Naive B cell (primary cell): ENCODE measurements around the gene UBE2U. TPM values are rescaled to one million over a fixed set of nuclear protein-coding genes. Genes with fewer than 3 reads are reported as not detected.
"Not testable (repeated sequence)": the region's sequence is repeated elsewhere in the genome, so short reads cannot be mapped to it uniquely, and the experiment has no call there.

Source experiments
- ATAC-seq, 2 donors: fragments of 150-1000 bp; cut with Tn5 transposase; 2 replicates each; pipeline ENCODE4 v1.10.0; 2021; ENCODE audit warnings: low read depth in 2 of 2, mild to moderate bottlenecking in 2 of 2, moderate library complexity in 2 of 2
- DNase-seq: peaks from one replicate; pipeline ENCODE4 v3.0.0; 2022
- H3K27ac Mint-ChIP-seq, 6 donors: one replicate each; pipeline ENCODE4 v1.8.0; 2020 to 2022; ENCODE audit warnings: mild to moderate bottlenecking in 6 of 6, mixed read lengths in 6 of 6, moderate library complexity in 5 of 6, inconsistent platforms in 2 of 6
- H3K27me3 Mint-ChIP-seq, 3 donors: one replicate each; pipeline ENCODE4 v1.8.0; 2021 to 2022; ENCODE audit warnings: mixed read lengths in 3 of 3, mild to moderate bottlenecking in 1 of 3
- H3K36me3 Mint-ChIP-seq, 2 donors: one replicate each; pipeline ENCODE4 v1.8.0; 2020 to 2022; ENCODE audit warnings: mixed read lengths in 2 of 2, inconsistent platforms in 1 of 2, mild to moderate bottlenecking in 1 of 2
- H3K4me1 Mint-ChIP-seq, 3 donors: one replicate each; pipeline ENCODE4 v1.8.0; 2020 to 2022; ENCODE audit warnings: mixed read lengths in 3 of 3, inconsistent platforms in 1 of 3, mild to moderate bottlenecking in 1 of 3, moderate library complexity in 1 of 3
- H3K4me3 Mint-ChIP-seq, 8 donors: one replicate each; pipeline ENCODE4 v1.8.0; 2020 to 2022; ENCODE audit warnings: mild to moderate bottlenecking in 8 of 8, mixed read lengths in 8 of 8, moderate library complexity in 8 of 8, inconsistent platforms in 2 of 8
- H3K9me3 Mint-ChIP-seq, 7 donors: one replicate each; pipeline ENCODE4 v1.8.0; 2020 to 2022; ENCODE audit warnings: mixed read lengths in 7 of 7, mild to moderate bottlenecking in 5 of 7, inconsistent platforms in 2 of 7, moderate library complexity in 1 of 7
- polyA plus RNA-seq, 6 donors: library from polyadenylated mRNA; unstranded; fragments of 300-500 nt; fragmentation: Illumina TruSeq; gene quantifications; one replicate each; pipeline ENCODE4 v1.2.3, GENCODE V29; 2021; ENCODE audit warnings: low read depth in 6 of 6

The UBE2U gene
- polyA plus RNA-seq, 6 donors from 2014 or later = not detected

GRCh38 chr1:64235910-64236309, 32.5 kb downstream of the UBE2U start:
- H3K9me3 Mint-ChIP-seq = peaks cover 0 to 4% (median 0%) of the 10 kb centered on the region in 7 donors
- no peaks in the 10 kb centered on the region for H3K36me3 Mint-ChIP-seq
- ATAC-seq (no peak), DNase-seq (no peak)
- no peak overlapping the region for H3K27ac Mint-ChIP-seq
- no peak overlapping the region for H3K4me3 Mint-ChIP-seq
- H3K27me3 Mint-ChIP-seq = peaks cover 8 to 18% (median 12%) of the 10 kb centered on the region in 3 donors
- H3K4me1 Mint-ChIP-seq = no peaks in the 10 kb centered on the region

GRCh38 chr1:64236541-64236954, 33.1 kb downstream of the UBE2U start:
- DNase-seq = no peak
- no peaks in the 10 kb centered on the region for H3K4me1 Mint-ChIP-seq
- no peaks in the 10 kb centered on the region for H3K36me3 Mint-ChIP-seq
- H3K27ac Mint-ChIP-seq = no peak overlapping the region
- peaks cover 0 to 4% (median 0%) of the 10 kb centered on the region in 7 donors for H3K9me3 Mint-ChIP-seq
- no peak for ATAC-seq
- no peak overlapping the region for H3K4me3 Mint-ChIP-seq
- peaks cover 8 to 18% (median 12%) of the 10 kb centered on the region in 3 donors for H3K27me3 Mint-ChIP-seq

- not testable (repeated sequence) for ATAC-seq, DNase-seq, H3K36me3 Mint-ChIP-seq, H3K27ac Mint-ChIP-seq, H3K27me3 Mint-ChIP-seq, H3K4me3 Mint-ChIP-seq, H3K9me3 Mint-ChIP-seq, H3K4me1 Mint-ChIP-seq
These were observed 36.1 kb downstream of the UBE2U start for GRCh38 chr1:64239519-64239918.

DNA sequence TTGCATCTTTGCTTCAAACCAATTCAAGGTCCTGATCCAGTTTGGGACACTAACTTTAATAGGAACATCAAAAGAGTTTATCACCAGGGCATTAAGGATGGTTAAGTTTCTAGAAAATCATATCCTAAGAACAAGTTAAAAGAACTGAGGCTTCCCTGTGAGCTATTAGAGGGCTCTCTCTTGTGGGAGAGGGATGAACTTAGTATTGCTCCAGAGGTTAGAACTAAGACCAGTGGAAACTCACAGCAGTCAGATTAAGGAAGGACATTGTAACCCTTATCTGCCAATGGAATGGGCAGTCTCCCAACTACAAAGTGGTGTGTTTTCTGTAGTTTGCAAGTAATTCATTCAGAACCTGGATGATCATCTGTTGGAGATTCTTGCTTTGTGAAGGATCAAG, 36.8 kb downstream of the UBE2U start:
- DNase-seq (no peak), ATAC-seq (no peak)
- Mint-ChIP-seq H3K27me3 (peaks cover 0 to 9% (median 5%) of the 10 kb centered on the region in 3 donors), H3K36me3 (no peaks in the 10 kb centered on the region), H3K27ac (no peak overlapping the region), H3K4me3 (no peak overlapping the region), H3K4me1 (peaks cover 6 to 8% (median 6%) of the 10 kb centered on the region in 3 donors), H3K9me3 (peaks cover 0 to 4% (median 0%) of the 10 kb centered on the region in 7 donors)

GRCh38 chr1:64241069-64241468, 37.6 kb downstream of the UBE2U start:
- peaks cover 10 to 13% (median 12%) of the 10 kb centered on the region in 3 donors for H3K4me1 Mint-ChIP-seq
- H3K9me3 Mint-ChIP-seq = peaks cover 0 to 4% (median 0%) of the 10 kb centered on the region in 7 donors
- peaks cover 0 to 9% (median 5%) of the 10 kb centered on the region in 3 donors for H3K27me3 Mint-ChIP-seq
- ATAC-seq (no peak), DNase-seq (no peak)
- no peaks in the 10 kb centered on the region for H3K36me3 Mint-ChIP-seq
- H3K4me3 Mint-ChIP-seq = no peak overlapping the region
- no peak overlapping the region for H3K27ac Mint-ChIP-seq

DNA sequence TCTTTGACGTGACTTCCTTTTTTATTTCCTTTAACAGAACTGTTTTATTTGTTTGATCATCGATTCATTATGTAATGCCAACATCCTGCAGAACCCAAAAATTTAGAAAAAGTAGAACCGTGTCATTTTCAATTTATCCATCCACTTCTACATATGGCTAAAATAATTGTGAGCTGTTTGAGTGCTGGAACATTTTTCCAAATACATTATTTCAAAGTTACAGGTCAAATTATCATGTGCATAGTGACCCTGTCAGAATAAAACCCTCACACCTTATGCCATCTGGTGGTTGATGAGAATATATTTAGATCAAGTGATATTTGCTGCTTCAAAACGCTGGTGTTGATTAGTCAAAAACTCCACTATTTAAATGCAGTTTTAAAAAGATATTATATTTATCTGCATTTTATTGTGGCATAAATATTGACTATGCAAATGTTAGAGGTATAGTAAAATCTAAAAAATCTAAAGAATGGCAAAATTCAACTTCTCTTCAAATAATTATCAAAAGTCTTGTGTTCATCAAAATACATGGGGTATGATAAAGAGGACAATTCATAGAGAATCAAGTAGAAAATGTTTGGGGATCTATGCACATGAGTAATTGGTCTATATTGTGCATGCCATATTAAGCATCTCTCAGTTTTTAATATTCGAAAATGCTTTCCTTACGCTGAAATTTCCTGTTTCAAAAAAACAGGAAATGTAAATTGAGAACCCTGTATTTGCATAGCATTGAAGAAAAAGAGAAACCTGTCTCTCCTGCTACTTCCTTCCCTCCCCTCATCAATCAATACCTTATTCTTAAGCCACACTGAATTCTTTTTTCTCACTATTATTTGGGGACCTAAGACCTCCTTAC, 39.7 kb downstream of the UBE2U start:
- Mint-ChIP-seq H3K9me3 (peaks cover 0 to 4% (median 0%) of the 10 kb centered on the region in 7 donors), H3K27ac (no peak overlapping the region), H3K4me1 (peaks cover 10 to 13% (median 12%) of the 10 kb centered on the region in 3 donors), H3K4me3 (peak overlapping the region in 5 of 8 donors; percentile 17 to 73 (median 54)), H3K36me3 (no peaks in the 10 kb centered on the region), H3K27me3 (peaks cover 10 to 15% (median 13%) of the 10 kb centered on the region in 3 donors)
- ATAC-seq = peak; percentile 52 to 61
- DNase-seq = peak; percentile 11

DNA sequence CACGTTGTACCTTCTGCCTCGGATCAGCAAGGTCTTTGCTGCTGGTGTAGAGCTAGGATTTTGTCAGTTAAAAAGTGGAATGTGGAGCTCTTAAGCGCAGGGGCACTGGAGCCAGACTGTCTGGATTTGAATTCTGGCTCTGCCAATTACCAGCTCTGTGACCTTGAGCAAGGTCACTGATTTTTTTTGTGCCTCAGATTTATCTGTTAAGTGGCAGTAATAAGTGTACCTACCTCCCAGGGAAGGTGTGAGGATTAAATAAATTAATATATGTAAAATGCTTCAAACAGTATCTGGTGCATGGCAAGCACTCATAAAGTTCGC, 40.3 kb downstream of the UBE2U start:
- ATAC-seq (no peak), DNase-seq (no peak)
- Mint-ChIP-seq H3K9me3 (peaks cover 0 to 4% (median 0%) of the 10 kb centered on the region in 7 donors), H3K4me3 (peak overlapping the region in 5 of 8 donors; percentile 17 to 73 (median 54)), H3K27ac (no peak overlapping the region), H3K27me3 (peaks cover 12 to 18% (median 16%) of the 10 kb centered on the region in 3 donors), H3K4me1 (peaks cover 10 to 13% (median 12%) of the 10 kb centered on the region in 3 donors), H3K36me3 (no peaks in the 10 kb centered on the region)

DNA sequence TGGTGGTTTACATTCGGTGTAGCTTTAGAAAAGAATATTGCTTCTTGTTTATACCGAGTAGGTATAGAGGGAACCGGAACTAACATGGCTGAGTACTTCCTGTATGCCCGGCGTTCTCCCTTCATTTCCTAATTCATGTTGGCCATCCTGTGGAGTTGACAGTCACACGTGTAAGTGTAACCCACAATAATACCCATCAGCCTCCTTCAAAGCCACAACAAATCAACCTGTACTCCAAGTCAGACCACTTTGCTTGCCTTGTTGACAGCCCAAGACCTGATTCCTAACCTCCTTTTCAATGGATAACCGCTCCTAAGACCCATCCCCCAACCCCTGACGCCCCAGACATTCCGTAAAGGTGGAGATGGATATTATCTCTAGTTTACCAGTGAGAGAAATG, 42.1 kb downstream of the UBE2U start:
- peaks cover 16 to 18% (median 17%) of the 10 kb centered on the region in 3 donors for H3K27me3 Mint-ChIP-seq
- H3K36me3 Mint-ChIP-seq = no peaks in the 10 kb centered on the region
- peak overlapping the region in 3 of 6 donors; percentile 38 to 84 (median 70) for H3K27ac Mint-ChIP-seq
- no peaks in the 10 kb centered on the region for H3K9me3 Mint-ChIP-seq
- no peak for ATAC-seq
- DNase-seq = no peak
- peaks cover 10 to 13% (median 12%) of the 10 kb centered on the region in 3 donors for H3K4me1 Mint-ChIP-seq
- peak overlapping the region in 2 of 8 donors; percentile 15 to 27 for H3K4me3 Mint-ChIP-seq

DNA sequence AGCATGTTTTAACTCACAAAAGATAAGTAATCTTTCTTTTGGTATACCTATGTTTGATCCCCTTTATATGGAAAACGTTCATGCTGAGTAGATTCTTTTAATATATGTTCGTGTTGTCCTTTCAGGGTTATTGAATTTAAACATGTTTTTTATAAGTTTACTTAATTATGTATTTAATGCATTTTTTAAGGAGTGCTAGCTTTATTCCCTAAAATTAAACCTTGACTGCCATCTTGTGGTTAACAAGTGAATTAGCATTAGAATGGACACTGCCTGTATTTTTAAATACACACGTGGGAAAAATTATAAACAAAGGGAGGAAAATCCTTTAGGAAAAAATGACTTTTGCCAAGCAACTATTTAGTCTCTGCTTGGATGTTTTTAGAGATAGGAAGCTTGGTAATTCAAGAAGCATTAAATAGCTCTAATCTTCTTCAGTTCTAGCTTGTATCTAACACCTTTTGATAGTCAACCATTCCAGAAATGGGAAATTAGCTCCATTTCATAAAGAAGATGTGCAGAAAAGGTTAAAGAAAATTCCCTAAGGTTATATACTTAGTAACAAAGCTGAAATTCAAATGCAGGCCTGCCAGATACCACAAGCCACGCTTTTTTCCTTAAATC, 43.0 kb downstream of the UBE2U start:
- Mint-ChIP-seq H3K36me3 (no peaks in the 10 kb centered on the region), H3K27ac (no peak overlapping the region), H3K27me3 (peaks cover 17 to 18% (median 17%) of the 10 kb centered on the region in 3 donors), H3K9me3 (no peaks in the 10 kb centered on the region), H3K4me1 (peaks cover 10 to 13% (median 12%) of the 10 kb centered on the region in 3 donors), H3K4me3 (no peak overlapping the region)
- no peak for ATAC-seq
- DNase-seq = peak; percentile 23

- H3K9me3 Mint-ChIP-seq = peaks cover 0 to 4% (median 0%) of the 10 kb centered on the region in 7 donors
- H3K4me3 Mint-ChIP-seq = no peak overlapping the region
- peaks cover 0 to 5% of the 10 kb centered on the region in 2 donors for H3K36me3 Mint-ChIP-seq
- H3K27me3 Mint-ChIP-seq = peaks cover 21 to 32% (median 31%) of the 10 kb centered on the region in 3 donors
- peaks cover 10 to 12% (median 12%) of the 10 kb centered on the region in 3 donors for H3K4me1 Mint-ChIP-seq
- DNase-seq (no peak), ATAC-seq (no peak)
- no peak overlapping the region for H3K27ac Mint-ChIP-seq
These were observed 44.6 kb downstream of the UBE2U start for GRCh38 chr1:64248065-64248464.

DNA sequence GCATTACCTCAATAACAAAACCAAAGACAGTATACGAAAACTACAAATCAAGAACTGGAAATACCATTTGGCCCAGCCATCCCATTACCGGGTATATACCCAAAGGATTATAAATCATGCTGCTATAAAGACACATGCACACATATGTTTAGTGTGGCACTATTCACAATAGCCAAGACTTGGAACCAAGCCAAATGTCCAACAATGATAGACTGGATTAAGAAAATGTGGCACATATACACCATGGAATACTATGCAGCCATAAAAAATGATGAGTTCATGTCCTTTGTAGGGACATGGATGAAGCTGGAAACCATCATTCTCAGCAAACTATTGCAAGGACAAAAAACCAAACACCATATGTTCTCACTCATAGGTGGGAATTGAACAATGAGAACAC, 47.0 kb downstream of the UBE2U start:
- Mint-ChIP-seq H3K36me3 (peaks cover 0 to 12% of the 10 kb centered on the region in 2 donors), H3K9me3 (peaks cover 0 to 18% (median 4%) of the 10 kb centered on the region in 7 donors), H3K27me3 (peaks cover 22 to 52% (median 42%) of the 10 kb centered on the region in 3 donors)
- H3K27ac Mint-ChIP-seq, ATAC-seq, H3K4me3 Mint-ChIP-seq, DNase-seq, H3K4me1 Mint-ChIP-seq: not testable (repeated sequence)

DNA sequence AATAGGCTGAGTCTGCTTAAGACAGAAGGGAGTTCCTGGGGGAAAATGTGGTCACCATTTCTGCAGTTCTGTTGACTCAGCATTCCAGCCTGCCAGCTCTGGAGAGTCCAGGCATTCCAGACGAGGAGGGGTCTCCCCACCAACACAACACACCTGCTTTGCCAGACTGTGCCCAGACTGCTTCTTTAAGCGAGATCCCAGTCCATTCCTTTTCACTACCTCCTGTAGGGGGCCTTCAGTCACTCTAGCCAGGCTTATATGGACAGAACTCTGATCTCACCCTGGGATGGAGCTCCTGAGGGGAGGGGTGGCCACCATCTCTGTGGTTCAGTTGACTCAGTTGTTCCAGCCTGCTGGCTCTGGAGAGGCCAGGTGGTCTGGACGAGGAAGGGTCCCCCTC, 48.5 kb downstream of the UBE2U start:
- H3K27ac Mint-ChIP-seq = no peak overlapping the region
- no peak overlapping the region for H3K4me3 Mint-ChIP-seq
- H3K9me3 Mint-ChIP-seq = peaks cover 4 to 18% (median 6%) of the 10 kb centered on the region in 7 donors
- H3K4me1 Mint-ChIP-seq = no peaks in the 10 kb centered on the region
- H3K36me3 Mint-ChIP-seq = peaks cover 0 to 12% of the 10 kb centered on the region in 2 donors
- DNase-seq (no peak), ATAC-seq (no peak)
- H3K27me3 Mint-ChIP-seq = peaks cover 16 to 49% (median 41%) of the 10 kb centered on the region in 3 donors

DNA sequence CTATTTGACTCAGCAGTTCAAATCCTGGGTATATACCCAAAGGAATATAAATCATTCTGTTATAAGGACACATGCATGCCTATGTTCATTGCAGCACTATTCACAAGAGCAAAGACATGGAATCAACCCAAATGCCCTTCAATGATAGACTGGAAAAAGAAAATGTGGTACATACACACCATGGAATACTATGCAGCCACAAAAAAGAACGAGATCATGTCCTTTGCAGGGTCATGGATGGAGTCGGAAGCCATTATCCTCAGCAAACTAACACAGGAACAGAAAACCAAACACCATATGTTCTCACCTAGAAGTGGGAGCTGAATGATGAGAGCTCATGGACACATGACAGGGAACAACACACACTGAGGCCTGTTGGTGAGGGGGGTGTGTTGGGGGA, 53.8 kb downstream of the UBE2U start:
- DNase-seq, H3K27ac Mint-ChIP-seq, ATAC-seq, H3K4me1 Mint-ChIP-seq, H3K4me3 Mint-ChIP-seq: not testable (repeated sequence)
- H3K27me3 Mint-ChIP-seq = peaks cover 5 to 41% (median 27%) of the 10 kb centered on the region in 3 donors
- peaks cover 0 to 12% of the 10 kb centered on the region in 2 donors for H3K36me3 Mint-ChIP-seq
- H3K9me3 Mint-ChIP-seq = peaks cover 4 to 23% (median 9%) of the 10 kb centered on the region in 7 donors
